ENCODE results near the gene SPTB.
A peak's percentile ranks its signal among the peaks of the same experiment; 100 is the strongest.

The SPTB gene

GRCh38 chr14:64764641-64765520 lies 114.8 kb downstream of the SPTB start:
- DNase-seq = peak; percentile 82

- DNase-seq = peak; percentile 54
These were observed 115.7 kb downstream of the SPTB start for GRCh38 chr14:64763801-64764621.

- DNase-seq = no peak
These were observed 116.5 kb downstream of the SPTB start for GRCh38 chr14:64763085-64763782.

- peak; percentile 87 for DNase-seq
These were observed 117.4 kb downstream of the SPTB start for GRCh38 chr14:64762044-64763034.

GRCh38 chr14:64761441-64762043 lies 118.2 kb downstream of the SPTB start:
- peak; percentile 17 for DNase-seq

- no peak for DNase-seq
These were observed 118.8 kb downstream of the SPTB start for GRCh38 chr14:64760916-64761315.

GRCh38 chr14:64760146-64760755 lies 119.5 kb downstream of the SPTB start:
- DNase-seq = peak; percentile 25

- DNase-seq = no peak
These were observed 120.2 kb downstream of the SPTB start for GRCh38 chr14:64759555-64759938.

- DNase-seq = peak; percentile 93
These were observed 120.8 kb downstream of the SPTB start for GRCh38 chr14:64758691-64759554.

GRCh38 chr14:64758025-64758521 lies 121.6 kb downstream of the SPTB start:
- DNase-seq = peak; percentile 56

GRCh38 chr14:64757601-64758000 lies 122.1 kb downstream of the SPTB start:
- DNase-seq = no peak

GRCh38 chr14:64756712-64757111 lies 123.0 kb downstream of the SPTB start:
- no peak for DNase-seq

GRCh38 chr14:64755781-64756221 lies 123.9 kb downstream of the SPTB start:
- peak; percentile 59 for DNase-seq

GRCh38 chr14:64754685-64755084 lies 125.0 kb downstream of the SPTB start:
- DNase-seq = no peak

- no peak for DNase-seq
These were observed 125.7 kb downstream of the SPTB start for GRCh38 chr14:64753999-64754398.

GRCh38 chr14:64753374-64753773 lies 126.3 kb downstream of the SPTB start:
- no peak for DNase-seq

- no peak for DNase-seq
These were observed 126.8 kb downstream of the SPTB start for GRCh38 chr14:64752909-64753308.

- no peak for DNase-seq
These were observed 130.6 kb downstream of the SPTB start for GRCh38 chr14:64748995-64749714.

GRCh38 chr14:64748521-64748920 lies 131.2 kb downstream of the SPTB start:
- DNase-seq = no peak

Measured in fibroblast of skin of abdomen (primary cell).